Measurements from ENCODE around the gene HHATL.

Gene HHATL

DNA sequence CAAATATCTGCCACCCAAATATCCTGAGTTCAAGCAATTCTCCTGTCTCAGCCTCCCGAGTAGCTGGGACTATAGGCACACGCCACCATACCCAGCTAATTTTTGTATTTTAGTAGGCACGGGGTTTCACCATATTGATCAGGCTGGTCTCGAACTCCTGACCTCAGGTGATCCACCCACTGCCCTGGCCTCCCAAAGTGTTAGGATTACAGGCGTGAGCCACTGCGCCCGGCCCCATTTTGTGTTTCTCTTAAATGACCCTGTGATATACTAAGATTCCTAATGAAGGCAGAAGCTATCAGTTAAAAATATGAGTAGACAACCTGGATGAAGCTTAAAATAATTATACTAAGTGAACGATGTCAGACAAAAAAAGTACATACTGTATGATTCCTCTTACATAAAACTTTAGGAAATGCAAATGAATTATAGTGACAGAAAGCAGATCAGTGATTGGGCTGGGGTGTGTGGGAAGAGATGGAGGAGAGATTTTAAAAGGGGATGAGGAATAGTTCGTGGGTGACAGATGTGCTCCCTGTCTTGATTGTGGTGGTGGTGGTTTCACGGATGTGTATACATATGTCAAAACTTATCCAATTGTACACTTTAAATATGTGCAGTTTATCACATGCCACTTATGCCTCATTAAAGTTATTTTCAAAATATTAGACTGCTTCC lies 21.1 kb downstream of the HHATL start:
- DNase-seq: no peak

DNA sequence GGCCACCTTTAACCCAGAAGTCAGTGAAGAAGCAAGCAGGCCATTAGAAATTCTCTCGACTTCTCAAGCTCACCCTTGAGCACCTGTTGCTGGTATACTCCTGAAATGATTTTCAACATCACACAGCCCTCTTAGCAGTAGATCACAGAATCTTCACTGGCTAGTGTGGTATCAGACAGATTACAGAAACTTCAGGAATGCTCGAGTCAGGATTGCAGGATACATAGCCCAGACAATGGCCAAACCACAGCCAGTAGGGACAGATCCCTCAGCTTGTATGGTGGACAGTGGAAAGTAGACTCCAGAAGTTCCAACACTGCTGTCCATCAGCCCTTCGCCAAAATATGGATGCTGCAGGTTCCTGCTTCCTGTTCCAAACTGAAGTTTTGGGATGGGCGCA lies 21.8 kb downstream of the HHATL start:
- DNase-seq: no peak

- DNase-seq: no peak
Observed at GRCh38 chr3:42680271-42680670, 22.3 kb downstream of the HHATL start.

- no peak for DNase-seq
Observed at GRCh38 chr3:42678447-42678846, 24.2 kb downstream of the HHATL start.

DNA sequence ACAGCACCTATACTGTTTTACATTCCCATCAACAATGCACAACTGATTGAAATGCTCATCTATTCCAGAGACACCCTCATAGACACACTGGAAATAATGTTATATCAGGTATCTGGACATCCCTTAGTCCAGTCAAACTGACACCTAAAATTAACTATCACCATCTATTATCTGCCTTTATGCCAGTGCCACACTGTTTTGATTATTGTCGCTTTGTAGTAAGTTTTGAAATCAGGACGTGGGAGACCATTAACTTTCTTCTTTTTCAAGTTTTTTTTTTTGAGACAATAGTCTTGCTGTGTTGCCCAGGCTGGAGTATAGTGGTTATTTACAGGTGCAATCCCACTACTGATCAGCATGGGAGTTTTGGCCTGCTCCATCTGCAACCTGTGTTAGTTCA lies 26.7 kb downstream of the HHATL start:
- no peak for DNase-seq

DNA sequence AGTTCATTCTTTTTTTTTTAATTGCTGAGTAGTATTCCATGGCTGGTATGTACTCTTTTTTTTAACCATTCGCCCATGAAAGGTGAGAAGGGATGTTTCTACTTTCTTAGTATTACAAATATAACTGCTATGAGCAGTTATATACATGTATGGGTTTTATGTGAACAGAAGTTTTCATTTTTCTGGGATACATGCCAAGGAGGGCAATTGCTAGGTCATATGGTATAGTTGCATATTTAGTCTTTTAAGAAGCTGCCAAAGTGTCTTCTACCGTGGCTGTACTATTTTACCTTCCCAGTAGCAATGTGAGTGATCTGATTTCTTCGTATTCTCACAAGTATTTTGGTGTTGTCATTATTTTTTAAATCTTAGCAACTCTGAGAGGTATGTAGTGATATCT lies 28.5 kb downstream of the HHATL start:
- no peak for DNase-seq

GRCh38 chr3:42673082-42673481 lies 29.5 kb downstream of the HHATL start:
- DNase-seq: no peak

DNA sequence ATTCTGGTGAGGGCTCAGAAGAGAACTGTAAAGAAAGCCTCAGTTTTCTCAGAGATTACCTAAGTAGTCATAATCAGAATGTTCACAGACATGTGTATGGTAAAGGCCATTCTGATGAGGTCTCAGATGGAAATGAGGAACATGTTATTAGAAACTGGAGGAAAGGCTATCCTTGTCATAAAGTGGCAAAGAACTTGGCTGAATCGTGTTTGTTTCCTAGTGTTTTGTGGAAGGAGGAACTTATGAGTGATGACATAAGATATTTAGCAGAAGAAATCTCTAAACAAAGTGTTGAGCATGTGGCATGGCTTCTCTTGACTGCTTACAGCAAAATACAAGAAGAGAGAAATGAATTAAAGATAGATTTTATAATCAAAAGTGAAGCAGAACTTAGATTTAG lies 30.1 kb downstream of the HHATL start:
- no peak for DNase-seq

- DNase-seq: no peak
Observed at GRCh38 chr3:42670670-42671069, 31.9 kb downstream of the HHATL start.

GRCh38 chr3:42670051-42670576 lies 32.5 kb downstream of the HHATL start:
- DNase-seq: no peak

DNA sequence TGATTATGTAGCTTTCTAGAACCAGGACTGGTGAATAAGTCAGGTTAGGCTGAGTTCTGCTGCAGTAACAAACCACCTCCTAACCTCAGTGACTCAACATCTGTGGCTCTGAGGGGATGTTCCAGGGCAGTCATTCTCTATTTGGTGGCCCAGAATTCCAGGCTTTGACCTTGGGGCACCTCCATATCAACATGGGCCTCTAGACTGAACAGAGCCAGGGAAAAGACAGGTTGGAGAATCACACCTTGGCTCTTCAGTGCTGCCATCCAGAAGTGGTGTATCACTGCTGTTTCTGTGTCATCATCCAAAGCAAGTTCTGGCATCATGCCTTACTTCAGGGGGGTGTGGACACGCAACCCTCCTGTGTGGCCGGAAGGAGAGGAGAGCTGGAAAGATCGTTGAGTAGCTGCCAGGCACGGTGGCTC lies 33.8 kb downstream of the HHATL start:
- DNase-seq: no peak

- no peak for DNase-seq
Observed at GRCh38 chr3:42668413-42668760, 34.2 kb downstream of the HHATL start.

DNA sequence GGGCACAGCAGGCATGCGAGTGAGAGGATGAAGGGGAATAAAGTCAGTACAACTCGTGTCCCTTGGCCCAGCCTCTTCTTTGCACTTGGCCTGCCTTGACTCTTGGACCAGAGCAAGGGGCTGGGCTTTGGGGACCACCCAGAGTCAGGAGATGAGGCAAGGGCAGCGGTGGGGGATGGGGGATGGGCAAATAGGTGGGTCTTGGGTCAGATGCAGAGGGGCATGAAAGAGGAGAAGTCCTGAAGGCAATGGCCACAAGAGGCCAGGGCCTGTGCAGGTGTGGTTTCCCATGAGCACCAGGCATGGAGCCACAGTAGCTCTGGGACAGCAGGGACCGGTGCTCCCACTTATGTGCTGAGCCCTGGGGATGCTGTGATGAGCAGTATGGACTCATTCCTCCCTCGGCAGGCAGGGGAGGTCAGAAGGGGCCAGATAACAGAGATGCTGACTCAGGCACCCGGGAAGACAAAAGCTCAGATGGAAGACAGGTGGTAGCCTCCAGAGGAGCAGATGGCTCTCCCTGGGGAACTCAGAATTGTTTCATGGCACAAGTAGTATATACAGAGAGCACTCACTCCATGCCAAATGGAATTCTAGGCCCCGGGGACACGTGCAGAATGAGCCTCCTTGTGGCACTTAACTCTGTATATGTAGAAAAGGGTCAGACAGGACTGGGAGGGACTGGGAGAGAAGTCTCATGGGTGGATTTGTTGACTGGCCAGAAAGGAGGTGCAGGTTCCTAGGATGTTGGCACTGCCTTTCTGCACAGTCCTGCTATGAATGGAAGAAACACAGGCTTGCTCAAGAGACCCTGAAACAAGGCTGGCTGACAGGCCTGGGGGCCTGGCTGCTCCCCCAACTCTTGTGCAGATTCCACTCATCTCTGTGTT lies 34.8 kb downstream of the HHATL start:
- no peak for DNase-seq

DNA sequence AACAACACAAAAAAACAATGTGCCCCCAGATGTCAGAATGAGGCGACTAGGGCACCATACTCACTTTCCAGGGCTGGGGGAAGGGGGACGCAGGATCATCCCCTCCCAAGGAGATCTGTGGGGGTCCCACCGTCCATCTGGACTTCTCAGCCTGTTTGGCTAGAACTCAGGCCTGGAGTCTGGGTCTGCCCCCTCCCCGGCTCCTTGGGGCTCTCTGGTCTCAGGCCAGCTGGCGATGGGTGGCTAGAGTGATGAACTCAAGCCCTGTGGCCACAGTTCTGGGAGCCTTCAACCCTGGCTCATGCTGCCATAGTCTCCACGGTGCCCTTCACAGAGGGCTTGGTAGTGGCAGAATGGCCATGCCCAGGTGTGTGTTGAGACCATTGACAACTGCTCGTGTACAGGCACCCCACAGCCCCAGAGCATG lies 35.5 kb downstream of the HHATL start:
- no peak for DNase-seq

GRCh38 chr3:42666577-42666998 lies 36.0 kb downstream of the HHATL start:
- no peak for DNase-seq

DNA sequence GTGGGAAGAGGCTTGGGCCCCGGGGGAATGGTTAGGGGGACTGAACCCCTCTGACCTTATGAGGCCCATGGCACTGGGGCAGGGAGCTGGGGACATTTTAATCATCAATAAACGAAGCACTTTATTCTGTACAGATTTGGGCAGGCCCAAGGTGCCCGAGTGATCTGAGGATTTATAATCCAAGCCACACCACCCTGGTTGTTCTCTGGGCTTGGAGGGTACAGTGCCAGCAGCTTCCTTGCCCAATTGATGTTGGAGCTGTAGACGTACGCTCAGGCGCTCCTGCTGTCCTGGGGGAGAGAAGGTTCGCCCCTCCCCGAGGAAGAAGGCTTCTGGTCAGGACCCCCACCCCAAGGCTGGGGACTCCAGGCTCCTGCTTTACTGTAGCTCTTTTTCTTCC lies 36.6 kb downstream of the HHATL start:
- DNase-seq: no peak

GRCh38 chr3:42665050-42665878 lies 37.3 kb downstream of the HHATL start:
- no peak for DNase-seq

DNA sequence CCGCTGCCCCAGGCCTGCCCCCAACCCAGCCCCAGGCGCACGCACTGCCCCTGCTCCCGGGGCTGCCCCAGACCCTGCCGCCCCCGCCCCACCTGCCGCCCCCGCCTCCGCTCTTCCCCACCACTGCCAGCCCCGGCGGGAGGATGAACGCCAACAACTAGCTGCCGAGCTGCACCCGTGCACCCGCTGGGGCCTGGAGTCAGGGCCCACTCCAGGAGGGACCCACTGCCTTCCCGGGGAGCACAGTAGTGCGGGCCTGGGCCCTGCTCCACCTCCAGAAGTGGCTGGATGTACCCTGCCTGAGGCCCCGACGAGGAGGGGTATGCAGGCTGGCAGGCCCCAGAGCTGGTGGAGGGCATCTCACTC lies 38.2 kb downstream of the HHATL start:
- no peak for DNase-seq

- no peak for DNase-seq
Observed at GRCh38 chr3:42663581-42664437, 38.8 kb downstream of the HHATL start.

GRCh38 chr3:42662813-42663535 lies 39.6 kb downstream of the HHATL start:
- no peak for DNase-seq

- DNase-seq: no peak
Observed at GRCh38 chr3:42662037-42662812, 40.4 kb downstream of the HHATL start.

All from SHP77 treated with DMSO at 0.1 percent for 48 hours (cell line).